Right renal cortex interstitium (tissue), 3 donors: ENCODE results near the gene NENF. TPM values are rescaled to one million over a fixed set of nuclear protein-coding genes. Genes with fewer than 3 reads are reported as not detected.
"Not testable (repeated sequence)": the region's sequence is repeated elsewhere in the genome, so short reads cannot be mapped to it uniquely, and the experiment has no call there.

Experiments
- DNase-seq, 3 donors: peaks; one replicate each; pipeline ENCODE4 v3.0.0-alpha.2; 2013; ENCODE audit warnings: low read depth in 3 of 3, low spot score in 2 of 3
- polyA plus RNA-seq, 3 donors: library from polyadenylated mRNA; unstranded; fragments of 120-200 nt; gene quantifications; one replicate each; pipeline ENCODE4 v1.2.1, GENCODE V29; 2013; ENCODE audit not compliant: insufficient read length in 3 of 3

The NENF gene
- 10 to 100 TPM; 39.0 to 41.2 (median 40.9) TPM for polyA plus RNA-seq

GRCh38 chr1:212432661-212433576 lies at the start of gene NENF:
TSS of gene NENF (plus strand) at chr1:212432920. CDS start at chr1:212432944, 24 bp downstream.
- peak in 1 of 3 donors; percentile 47 for DNase-seq

- DNase-seq = no peak
Observed at GRCh38 chr1:212386029-212386428, 46.7 kb upstream of the NENF start.

GRCh38 chr1:212388985-212389716 lies 43.6 kb upstream of the NENF start:
- DNase-seq = no peak

- DNase-seq = not testable (repeated sequence)
Observed at GRCh38 chr1:212395678-212396437, 36.9 kb upstream of the NENF start.

- DNase-seq = no peak
Observed at GRCh38 chr1:212396638-212397037, 36.1 kb upstream of the NENF start.

- DNase-seq = no peak
Observed at GRCh38 chr1:212397171-212397570, 35.5 kb upstream of the NENF start.

GRCh38 chr1:212401042-212401441 lies 31.7 kb upstream of the NENF start:
- no peak for DNase-seq

GRCh38 chr1:212401838-212402582 lies 30.7 kb upstream of the NENF start:
- no peak for DNase-seq

GRCh38 chr1:212402666-212403321 lies 29.9 kb upstream of the NENF start:
- no peak for DNase-seq

GRCh38 chr1:212410231-212410820 lies 22.4 kb upstream of the NENF start:
- no peak for DNase-seq

GRCh38 chr1:212412374-212412773 lies 20.3 kb upstream of the NENF start:
- no peak for DNase-seq

- no peak for DNase-seq
Observed at GRCh38 chr1:212413902-212414327, 18.8 kb upstream of the NENF start.

GRCh38 chr1:212414328-212415106 lies 18.2 kb upstream of the NENF start, which contains the start of gene PACC1:
TSS of gene PACC1 (minus strand) at chr1:212414886. CDS start at chr1:212414757, 129 bp downstream.
- peak; percentile 74 to 83 (median 79) for DNase-seq

GRCh38 chr1:212415107-212415841 lies 17.4 kb upstream of the NENF start:
- no peak for DNase-seq

- DNase-seq = no peak
Observed at GRCh38 chr1:212421165-212421564, 11.6 kb upstream of the NENF start.

GRCh38 chr1:212423879-212424278 lies 8.8 kb upstream of the NENF start:
- DNase-seq = no peak

GRCh38 chr1:212428496-212428895 lies 4.2 kb upstream of the NENF start:
- no peak for DNase-seq

- no peak for DNase-seq
Observed at GRCh38 chr1:212430416-212430815, 2.3 kb upstream of the NENF start.
